ENCODE measurements around the gene LCLAT1.

The LCLAT1 gene

DNA sequence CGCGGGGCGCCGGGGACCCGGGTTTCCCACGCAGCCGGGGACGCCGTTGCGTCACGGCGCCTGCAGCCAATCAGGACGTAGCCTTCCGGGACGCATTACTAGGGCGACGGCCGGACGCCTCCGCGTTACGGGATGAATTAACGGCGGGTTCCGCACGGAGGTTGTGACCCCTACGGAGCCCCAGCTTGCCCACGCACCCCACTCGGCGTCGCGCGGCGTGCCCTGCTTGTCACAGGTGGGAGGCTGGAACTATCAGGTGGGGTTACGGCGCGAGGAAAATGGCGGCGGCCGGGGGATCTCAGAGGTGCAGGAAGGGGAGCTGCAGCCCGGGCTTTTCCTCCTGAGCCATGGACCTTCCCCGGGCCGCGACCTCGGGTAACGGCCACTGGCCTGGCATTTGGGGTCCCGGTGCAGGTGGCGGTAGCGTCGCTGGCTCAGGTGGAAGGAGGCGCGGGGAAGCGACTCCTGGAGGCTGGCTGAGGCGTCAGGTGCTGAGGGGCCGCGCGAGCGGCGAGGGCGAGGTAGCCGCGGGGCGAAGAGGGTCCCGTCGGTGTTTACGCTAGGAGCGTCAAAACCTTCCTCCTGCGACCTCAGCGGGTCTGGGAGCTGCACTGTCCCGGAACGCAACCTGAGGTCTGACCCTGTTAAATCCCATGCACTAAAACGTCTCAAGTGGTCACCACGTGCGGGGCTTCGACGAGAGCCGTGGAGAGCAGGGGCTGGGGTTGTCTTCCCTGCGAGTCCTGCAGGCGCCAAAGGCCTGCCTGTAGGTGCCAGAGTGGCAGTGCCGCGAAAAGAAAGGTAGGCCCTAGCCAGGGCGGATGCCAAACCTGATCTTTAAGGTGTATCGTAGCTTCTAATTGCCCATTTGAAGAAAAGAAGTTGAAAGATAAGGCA is at the start of gene LCLAT1:
TSS of gene LCLAT1 (plus strand) at position 98 of the 897 bp plus-strand sequence. CDS start 78,345 bp downstream, outside the sequence.
- peak; percentile 7 for DNase-seq

DNA sequence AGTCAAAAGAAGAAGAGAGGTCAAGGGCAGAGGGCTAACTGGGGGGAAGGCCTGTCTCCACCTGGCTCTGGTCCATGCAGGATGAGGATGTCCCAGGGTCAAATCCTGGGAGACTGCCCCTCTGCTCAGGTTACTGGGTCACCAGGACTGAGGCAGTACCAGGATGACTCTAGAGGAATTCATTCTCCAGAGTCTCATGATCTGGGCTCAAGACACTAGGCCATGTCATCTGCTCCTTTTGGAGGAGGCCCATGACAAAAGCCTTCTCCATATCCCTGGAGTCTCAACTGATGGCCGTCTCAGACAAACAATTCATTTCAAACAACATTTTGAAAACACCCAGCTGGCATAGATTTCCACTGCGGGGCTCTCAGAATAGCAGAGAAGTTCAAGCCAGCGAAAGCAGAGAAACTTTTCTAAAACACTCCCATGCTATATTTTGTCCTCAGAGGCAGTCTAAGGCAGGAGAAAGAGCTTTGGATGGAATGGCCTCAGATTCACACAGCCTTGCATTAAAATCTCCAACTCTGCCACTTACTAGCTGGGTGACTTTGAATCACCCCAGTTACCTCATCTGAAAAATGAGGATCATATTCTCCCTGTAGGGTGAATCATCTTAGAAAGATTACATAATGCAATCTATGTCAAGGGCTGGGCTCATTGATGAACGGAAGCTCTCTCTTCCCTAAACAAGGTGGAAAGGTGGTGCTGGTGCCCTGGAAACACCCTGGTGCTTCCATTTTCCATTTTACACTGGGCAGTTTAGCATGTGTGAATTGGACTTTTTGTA is 48.8 kb upstream of the LCLAT1 start:
- no peak for DNase-seq

DNA sequence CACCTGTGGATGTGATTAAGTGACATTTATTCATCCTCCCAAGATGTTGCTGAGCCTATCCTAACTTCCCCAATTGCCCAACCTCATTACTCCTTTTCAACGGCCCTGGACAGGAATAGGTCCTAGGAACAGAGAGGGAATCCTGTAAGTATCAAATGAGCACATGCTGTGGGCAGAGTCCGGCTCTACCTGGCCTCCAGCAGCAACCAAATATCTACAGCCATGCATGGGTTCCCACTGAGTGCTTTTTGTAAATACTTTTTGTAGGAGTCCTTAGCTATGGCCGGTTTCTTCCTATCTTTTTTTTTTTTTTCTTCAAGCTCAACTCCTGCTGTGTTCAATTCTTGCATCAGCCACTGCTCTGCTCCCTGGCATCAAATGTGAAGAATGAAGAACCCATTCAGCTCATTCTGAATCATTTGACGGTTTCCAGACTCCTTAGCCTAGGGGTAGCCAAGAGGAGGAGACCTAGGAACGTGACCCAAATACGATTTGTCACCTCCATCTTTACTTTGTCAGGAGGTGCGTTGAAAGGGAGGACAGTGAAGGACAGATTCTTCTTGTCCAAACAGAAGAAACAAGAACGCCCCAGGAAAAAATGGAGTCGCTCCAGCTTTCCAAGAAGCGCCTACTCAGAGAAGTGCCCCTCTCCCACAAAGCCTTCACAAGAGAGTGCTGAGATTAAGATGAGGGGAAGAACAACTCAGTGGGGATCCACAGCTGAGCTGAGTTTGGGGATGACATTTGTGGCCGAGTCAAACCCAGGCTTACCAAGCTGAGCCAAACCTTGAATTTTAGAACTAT is 46.7 kb upstream of the LCLAT1 start:
- no peak for DNase-seq

DNA sequence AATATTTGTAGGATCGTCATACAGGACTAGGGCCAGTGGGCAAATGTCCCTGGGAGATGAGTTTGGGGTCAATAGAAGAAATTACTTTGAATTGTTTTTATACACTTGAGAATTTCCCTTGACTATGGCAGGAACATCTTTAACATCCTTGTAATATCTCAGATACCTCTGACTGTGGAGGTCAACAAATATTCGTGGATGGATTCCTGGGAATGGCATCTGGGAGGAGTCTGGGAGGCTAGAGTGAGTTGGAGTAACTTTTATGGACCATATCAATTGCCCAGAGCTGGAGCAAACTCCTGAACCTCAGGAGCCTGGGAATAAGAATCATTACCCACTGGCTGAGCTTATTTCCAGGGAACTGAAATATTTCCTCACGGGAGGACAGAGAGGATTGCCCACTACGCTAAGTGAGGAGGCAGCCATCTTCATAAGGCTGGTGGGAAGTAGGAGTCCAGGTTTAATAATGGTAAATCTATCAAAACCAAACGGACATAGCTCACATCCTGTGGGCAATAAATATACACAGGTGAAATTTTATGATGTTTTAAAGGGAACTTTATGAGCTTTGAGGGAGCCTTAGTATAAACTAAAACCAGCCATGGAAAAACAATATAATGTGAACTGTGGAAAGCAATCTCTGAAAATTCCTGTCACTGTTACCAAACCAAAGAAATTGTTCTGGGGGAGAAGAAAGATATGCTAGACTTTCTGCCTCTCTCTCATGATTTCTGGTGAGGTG is 44.4 kb upstream of the LCLAT1 start:
- no peak for DNase-seq

DNA sequence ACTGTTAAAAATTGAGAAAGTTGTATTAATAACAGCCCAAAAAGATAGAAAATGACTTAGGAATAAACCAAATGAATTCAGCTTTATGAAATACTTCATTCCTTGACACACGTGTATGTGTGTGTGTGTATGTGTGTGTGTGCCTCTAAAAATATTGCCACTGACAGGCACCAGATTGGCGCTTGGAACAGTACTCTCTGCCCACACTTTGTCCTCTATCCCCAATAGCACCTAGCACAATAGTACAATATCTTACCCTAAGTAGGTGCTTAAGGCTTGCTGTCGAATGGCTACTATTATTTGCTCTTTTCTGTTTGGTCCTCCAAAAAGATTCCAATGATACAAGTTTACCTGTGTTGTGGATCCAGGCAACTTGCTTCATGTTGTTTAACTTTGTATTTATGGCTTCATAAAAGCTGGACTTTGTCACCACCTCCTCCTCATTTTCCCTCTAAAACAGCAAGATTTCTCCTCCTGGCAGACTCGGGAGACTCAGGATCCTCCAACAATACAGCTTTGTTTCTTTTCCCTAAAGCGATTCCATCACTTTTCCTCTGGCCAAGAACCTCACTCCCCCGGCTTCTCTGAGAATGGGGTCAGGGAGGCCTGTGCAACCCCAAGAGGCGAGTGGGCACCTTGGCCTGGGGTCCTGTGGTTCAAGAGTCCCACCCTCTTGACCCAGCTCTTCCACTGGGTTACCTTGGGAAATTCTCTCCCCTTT is 43.3 kb upstream of the LCLAT1 start:
- no peak for DNase-seq

DNA sequence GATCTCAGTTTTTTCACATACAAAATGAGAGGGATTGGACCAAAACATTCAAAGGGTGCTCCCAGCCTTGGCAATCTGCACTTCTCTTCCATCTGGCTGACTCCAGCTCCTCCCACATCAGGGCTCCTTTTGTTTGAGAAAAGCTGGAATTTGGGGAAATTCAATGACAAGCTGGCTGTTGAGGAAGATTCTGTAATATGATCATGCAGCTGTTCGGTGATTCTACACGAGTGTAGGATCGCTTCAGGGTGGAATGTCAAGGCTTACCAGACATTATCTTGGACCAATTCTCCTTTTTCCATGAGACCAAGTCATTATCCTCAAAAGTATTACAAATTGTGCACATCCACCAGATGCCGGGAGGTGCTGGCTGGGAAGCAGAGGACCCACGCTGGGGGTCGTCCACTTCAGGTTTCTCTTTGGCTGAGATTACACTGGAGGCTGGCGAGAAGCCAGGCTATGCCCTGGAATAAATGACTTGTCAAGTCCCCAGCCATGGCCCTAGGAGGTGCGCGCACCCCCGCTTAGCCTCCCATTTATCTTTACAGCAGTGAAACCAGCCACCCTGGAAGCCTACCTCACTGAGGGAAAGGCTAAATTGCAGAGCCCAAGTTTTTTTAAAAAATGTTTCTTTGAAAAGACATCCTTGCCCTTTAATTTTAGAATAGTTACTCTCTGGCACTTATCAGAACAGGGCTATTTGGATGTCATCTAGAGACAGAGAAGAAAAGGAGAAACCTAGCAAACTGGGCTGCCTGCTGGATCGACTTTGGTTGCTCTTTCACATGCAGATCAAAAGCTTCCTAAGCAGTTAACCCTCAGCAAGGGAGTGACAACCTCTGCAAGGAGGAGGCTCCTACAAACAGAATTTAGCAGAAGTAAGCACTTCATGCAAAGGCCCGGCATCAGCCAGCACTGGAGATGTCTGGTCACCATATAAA is 42.5 kb upstream of the LCLAT1 start:
- no peak for DNase-seq

DNA sequence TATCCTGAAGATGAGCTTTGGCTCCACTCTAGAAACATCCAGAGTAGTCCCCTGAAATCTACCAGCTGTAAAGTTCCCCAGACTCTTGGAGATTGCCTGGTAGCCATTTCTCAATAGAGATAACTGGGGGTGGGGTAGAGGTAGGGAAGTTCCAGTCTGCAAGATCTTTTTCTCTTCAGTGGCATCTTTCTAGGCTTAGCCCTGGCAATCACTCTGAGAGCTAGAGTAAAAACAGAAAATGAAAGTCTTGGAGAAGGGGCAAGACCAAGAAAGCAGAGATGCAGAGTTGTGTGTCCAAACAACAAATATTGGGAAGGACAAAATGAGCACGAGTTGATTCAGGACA is 41.8 kb upstream of the LCLAT1 start:
- DNase-seq = no peak

DNA sequence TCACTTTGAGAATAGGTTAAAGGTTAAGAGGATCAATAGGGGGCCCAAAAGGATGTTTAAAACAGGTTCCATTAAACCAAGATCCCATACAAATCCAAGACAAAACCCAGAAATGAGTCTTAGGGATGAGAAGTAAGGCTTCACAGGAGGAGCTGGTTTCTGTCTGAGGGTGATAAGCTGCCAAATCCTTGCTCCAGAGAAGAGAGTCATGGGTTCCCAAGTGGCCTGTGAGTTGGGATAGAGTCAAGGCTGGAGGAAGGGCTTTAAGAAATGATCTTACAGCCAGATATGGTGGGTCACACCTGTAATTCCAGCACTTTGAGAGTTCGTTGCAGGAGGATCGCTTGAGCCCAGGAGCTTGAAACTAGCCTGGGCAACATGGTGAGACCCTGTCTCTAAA is 40.2 kb upstream of the LCLAT1 start:
- DNase-seq = no peak

DNA sequence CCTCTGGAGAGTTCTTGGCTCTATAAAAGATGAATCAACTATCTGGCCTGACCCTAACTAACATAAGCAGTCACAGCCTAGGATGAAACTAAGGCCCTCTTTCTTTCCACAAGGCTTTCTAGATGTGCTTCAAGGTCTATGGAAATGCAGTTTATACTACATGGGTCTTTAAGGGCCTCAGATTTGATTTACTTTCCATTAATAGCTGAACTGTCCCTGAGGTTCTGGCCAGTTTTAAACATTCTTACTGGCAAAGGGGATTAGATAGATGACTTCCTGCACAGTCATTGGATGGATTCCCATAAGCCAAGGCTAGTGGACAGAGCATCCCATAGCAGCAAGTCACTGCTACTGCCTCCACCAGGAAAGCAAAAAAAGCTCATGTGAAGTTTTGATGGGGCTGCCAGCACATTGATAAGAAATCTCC is 38.1 kb upstream of the LCLAT1 start:
- no peak for DNase-seq

DNA sequence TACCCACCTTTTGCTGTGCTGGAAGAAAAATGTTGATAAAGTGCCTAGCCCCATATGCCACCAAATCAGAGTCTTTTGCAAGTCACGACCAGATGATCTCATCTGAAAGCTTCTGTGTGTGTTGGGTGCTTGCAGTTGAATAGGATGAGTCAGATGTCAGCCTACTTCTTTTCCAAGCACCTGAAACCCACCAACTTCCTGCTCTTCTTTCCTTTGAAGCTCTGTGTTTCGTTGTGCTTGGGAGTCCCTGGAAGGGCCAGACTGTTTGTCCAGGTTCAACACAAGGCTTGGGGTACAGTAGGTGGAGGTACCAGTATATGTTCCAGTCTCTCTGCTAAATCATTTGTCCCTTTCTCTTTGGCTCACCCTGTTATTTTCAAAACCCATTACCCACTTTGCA is 36.8 kb upstream of the LCLAT1 start:
- no peak for DNase-seq

DNA sequence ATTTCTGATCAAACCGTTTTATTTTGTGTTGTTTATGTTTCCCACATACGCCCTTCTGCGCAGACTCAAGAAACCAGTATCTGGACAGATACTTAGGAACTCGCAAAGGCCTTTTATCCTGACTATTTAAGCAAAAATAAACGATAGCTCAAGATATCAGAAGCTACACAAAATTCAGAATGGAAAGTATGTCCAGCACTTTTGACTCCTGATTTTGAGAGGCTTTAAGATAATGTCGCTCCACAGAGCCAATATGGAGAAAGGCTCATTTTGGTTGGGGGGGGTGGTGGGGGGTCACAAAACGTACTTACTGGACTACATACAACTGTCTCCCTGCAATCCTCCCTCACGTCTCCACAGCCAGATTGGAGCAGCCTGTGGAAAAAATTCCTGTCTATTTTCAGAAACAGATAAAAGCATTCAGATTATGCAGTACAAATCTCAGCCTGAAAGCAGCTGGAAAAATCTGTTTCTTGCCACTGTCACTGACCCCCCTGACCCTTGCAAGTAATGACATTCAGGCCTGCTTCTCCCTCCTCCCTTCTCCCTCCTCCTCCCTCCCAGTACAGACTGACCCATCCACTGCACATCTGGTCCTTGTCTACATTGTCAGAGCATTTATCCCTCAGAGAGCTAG is 34.9 kb upstream of the LCLAT1 start:
- DNase-seq = no peak

DNA sequence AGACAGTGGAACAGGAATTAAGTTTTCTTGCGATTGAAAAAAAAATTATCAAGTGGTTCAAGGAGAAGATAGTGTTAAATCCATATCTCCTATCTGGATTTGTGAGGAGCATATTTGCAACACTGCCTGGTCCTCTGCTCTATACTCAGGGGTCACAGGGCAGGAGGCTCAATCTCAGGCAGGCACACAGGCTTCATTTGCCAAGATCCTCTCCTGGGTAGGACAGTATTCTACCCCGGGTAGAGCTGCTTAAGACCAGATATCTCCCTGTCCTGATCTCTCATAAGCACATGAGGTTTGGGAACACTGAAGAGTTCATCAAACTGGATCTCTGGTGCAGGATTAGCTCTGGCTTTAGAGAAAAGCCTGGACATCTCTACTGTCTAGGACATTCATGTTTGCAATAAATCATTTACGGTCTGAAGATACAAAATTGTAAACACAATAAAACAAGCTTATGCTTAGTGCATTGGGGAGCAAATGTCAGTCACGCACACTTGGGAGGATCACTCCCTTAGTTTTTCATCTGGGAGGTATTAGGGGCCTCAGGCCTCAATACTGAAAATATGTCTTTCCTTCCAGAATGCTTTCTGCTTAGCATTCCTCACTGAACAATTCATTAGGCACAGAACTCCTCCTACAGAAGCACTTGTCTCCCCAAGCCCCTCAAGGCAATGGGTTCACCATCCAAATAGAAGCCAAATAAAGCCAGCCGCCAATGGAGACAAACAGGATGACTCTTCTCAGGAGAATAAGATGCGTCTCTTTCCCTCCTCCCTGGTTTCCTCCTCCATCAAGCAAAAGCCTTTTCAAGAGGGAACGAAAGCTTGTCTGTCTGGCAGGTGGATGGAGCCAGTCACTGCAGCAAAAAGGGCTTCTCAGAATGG is 34.1 kb upstream of the LCLAT1 start:
- no peak for DNase-seq

DNA sequence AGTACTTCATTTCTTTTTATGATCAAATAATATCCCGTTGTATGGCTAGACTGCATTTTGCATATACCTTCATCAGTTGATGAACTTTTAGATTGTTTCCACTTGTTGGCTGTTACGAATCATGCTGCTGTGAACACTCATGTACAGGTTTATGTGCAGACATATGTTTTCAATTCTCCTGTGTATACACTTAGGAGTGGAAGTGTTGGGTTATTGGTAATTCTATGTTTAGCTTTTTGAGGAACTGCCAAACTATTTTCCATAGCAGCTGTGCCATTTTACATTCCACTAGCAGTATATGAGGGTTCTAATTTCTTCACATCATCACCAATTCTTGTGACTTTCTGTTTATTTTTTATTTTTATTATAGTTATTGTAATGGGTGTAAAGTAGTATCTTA is 32.1 kb upstream of the LCLAT1 start:
- DNase-seq = no peak

DNA sequence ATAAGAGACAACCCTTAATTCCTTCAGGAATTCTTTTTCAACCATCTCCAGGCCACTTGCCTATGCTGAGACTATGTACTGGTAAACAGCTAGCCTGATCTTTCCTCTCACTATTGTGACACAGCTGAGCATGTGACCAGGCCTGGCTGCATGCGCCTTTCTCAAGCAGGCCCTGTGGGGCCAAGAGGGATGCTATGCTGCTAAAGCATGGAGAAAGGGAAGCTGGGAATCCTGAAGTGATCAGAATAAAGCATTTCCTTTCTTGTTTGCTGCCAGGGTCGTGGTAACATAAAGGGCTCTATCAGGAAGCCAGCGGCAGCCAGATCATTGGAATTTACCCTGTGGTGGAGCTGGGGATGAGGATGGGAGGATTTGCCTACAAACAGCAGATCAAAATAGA is 29.8 kb upstream of the LCLAT1 start:
- DNase-seq = no peak

DNA sequence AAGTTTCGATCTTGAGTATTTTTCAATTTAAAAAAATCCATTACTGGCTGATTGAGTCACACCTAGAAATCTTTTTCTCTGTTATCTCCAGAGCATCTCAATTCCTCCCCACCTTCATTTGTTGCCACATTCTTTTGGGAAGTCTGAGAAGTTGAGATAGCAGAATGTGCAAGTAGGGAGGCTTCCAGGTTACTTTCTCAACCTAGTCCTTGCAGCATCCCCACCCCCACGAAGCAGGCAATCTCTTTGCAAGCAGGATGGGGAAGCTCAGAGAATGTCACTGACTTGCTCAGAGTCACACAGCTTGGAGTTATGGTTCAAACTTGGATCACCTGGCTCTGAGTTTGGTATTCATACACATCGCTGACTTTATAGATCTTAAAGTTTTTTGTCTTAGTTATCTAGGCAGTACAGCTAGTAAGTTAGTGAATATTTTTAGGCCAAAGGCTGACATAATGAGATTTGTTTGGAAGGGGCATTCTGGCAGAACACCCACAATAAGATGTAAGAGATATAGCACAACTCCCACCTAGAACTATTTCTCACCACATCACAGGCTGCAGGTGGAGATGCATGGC is 25.9 kb upstream of the LCLAT1 start:
- DNase-seq = no peak

DNA sequence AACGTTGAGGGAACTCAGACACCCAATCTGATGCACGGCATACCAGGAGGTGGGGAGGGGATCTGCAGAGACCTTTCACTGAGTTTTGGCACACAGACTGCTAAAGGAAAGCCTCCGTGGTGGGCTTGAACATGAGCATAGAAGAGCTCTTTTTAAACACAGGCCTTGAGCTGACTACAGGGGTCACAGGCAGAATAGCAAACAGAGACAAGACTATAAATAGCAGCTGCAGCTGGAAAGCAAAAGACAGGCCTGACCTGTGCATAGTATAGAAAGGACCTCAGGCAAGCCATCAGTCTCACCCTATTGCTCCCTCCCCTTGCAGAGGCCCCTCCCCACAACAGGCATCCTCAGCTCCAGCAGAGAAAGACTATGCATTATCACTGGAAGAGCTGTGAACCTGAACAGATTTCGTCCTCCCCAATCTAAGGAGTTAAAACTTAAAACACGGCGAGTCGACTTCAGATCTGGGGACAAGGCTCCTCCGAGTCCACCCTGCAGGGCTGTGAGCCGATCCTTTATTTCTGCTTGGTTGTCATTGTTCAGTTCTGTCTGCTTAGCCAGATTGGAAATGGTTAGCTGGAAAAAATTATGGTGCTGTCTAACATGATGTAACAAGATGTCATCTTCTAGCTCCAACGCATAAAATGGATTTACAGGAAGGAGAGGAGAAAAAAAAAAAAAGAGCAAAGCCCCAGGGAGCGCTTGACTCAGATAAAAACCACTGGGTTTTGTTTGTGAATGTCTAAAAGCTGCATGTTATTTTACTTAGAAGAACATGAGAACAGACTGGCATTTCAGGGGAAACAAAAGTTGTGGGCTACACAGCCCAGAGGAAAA is 25.2 kb upstream of the LCLAT1 start:
- DNase-seq = no peak

DNA sequence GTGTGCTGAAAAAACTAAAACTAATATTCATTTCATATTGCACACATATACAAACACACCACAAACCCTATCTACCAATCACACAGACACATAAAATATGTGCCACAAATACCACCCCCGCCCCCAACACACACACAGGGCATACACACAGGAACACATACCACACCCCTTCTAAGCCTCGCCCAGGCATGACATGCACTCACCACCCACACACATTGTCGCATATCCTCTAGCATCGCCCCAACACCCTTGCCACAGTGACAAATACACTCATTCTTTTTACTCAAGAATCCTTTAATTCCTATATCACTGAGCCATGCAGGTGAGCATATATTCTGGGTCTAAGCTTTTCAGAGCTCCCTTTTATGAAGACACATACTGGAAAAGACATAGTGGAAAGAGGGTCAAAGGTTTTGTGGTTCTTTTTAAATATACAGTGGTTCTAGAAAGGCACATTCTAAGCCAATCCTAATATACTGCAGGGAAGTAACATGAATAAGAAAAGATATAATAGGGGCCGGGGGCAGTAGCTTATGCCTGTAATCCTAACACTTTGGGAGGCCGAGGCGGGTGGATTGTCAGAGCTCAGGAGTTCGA is 24.5 kb upstream of the LCLAT1 start:
- no peak for DNase-seq

Measured in NCI-H524 treated with DMSO at 0.1 percent for 48 hours (cell line).